PC-9 (cell line): ENCODE data around the gene SLC17A3. TPM values are rescaled to one million over a fixed set of nuclear protein-coding genes. Genes with fewer than 3 reads are reported as not detected.

Experiments
- BruUV-seq: library from RNA; stranded (reverse); fragments of 400-500 nt; replicated peaks from 2 replicates; lab custom pipeline; 2021; lab: Mats Ljungman, UMichigan
- CTCF ChIA-PET: fragments of 300-600 bp; sonication (Branson Sonifier 250); formaldehyde crosslinking; loops from one replicate; lab custom pipeline; 2022; ENCODE audit warnings: antibody characterized with exemption; lab: Charles Lee
- POLR2A ChIA-PET: fragments of 300-600 bp; sonication (Branson Sonifier 250); formaldehyde crosslinking; loops from one replicate; lab custom pipeline; 2022; ENCODE audit warnings: antibody characterized with exemption; ENCODE audit not compliant: unreplicated experiment; lab: Charles Lee
- DNase-seq, 2 experiments: peaks; one replicate each; pipeline versions ENCODE4 v3.0.0 to v3.0.0-alpha.2; 2015 to 2022; ENCODE audit warnings: mixed read lengths in 1 of 2
- H2AFZ ChIP-seq: fragments of 200-600 bp; sonication (generic); 2 replicates; pipeline ENCODE4 v1.8.1; 2017; ENCODE audit warnings: antibody characterized with exemption
- H3F3A ChIP-seq: fragments of 200-600 bp; sonication (generic); 2 replicates; pipeline ENCODE4 v1.8.1; 2017; ENCODE audit warnings: antibody characterized with exemption, mild to moderate bottlenecking, low read depth; ENCODE audit not compliant: insufficient read depth
- H3K27ac ChIP-seq: fragments of 200-600 bp; sonication (generic); 2 replicates; pipeline ENCODE4 v1.6.1; 2016; ENCODE audit warnings: mixed run types
- H3K27me3 ChIP-seq: fragments of 200-600 bp; sonication (generic); 2 replicates; pipeline ENCODE4 v1.6.1; 2016; ENCODE audit warnings: low read depth, mixed run types; ENCODE audit not compliant: insufficient read depth
- H3K36me3 ChIP-seq: fragments of 200-600 bp; sonication (generic); 2 replicates; pipeline ENCODE4 v1.6.1; 2016; ENCODE audit warnings: low read depth, mixed run types
- H3K4me1 ChIP-seq: fragments of 200-600 bp; sonication (generic); replicated peaks from 2 replicates; pipeline ENCODE4 v1.6.1; 2016; ENCODE audit warnings: mixed run types; ENCODE audit not compliant: insufficient read depth
- H3K4me2 ChIP-seq: fragments of 200-600 bp; sonication (generic); 2 replicates; pipeline ENCODE4 v1.6.1; 2017; ENCODE audit warnings: mixed run types
- H3K4me3 ChIP-seq: fragments of 200-600 bp; sonication (generic); 2 replicates; pipeline ENCODE4 v1.6.1; 2016; ENCODE audit warnings: mixed run types
- H3K79me2 ChIP-seq: fragments of 200-600 bp; sonication (generic); 2 replicates; pipeline ENCODE4 v1.6.1; 2017; ENCODE audit warnings: low read depth, mixed run types
- H3K9me2 ChIP-seq: fragments of 200-600 bp; sonication (generic); 2 replicates; pipeline ENCODE4 v1.8.1; 2017; ENCODE audit warnings: mild to moderate bottlenecking; ENCODE audit not compliant: insufficient read depth
- H3K9me3 ChIP-seq: fragments of 200-600 bp; sonication (generic); 2 replicates; pipeline ENCODE4 v1.8.1; 2016; ENCODE audit warnings: low read depth; ENCODE audit not compliant: insufficient read depth
- H4K20me1 ChIP-seq: fragments of 200-600 bp; sonication (generic); 2 replicates; pipeline ENCODE4 v1.8.1; 2017; ENCODE audit not compliant: insufficient read depth
- EZH2 ChIP-seq: fragments of 200-600 bp; sonication (generic); IDR thresholded peaks from 2 replicates; pipeline ENCODE4 v1.8.0; 2017; ENCODE audit warnings: antibody characterized with exemption, low read depth
- intact Hi-C: fragments of 100-400 bp; cut with micrococcal nuclease; formaldehyde crosslinking; loops from one replicate; pipeline ENCODE4 v1.10.0; 2022; ENCODE audit not compliant: unreplicated experiment
- total RNA-seq: library from RNA; stranded (reverse); gene quantifications from 2 replicates; pipeline ENCODE4 v1.2.3, GENCODE V29; 2021
- TF ChIP-seq, protein P1 (sequence below): fragments of 200-600 bp; sonication (generic); conservative IDR thresholded peaks from 2 replicates; pipeline ENCODE4 v1.6.1; 2017; ENCODE audit warnings: mixed run types, antibody characterized with exemption, mild to moderate bottlenecking, moderate library complexity

The SLC17A3 gene
- total RNA-seq, 1 experiment from 2014 or later, result not detected

DNA sequence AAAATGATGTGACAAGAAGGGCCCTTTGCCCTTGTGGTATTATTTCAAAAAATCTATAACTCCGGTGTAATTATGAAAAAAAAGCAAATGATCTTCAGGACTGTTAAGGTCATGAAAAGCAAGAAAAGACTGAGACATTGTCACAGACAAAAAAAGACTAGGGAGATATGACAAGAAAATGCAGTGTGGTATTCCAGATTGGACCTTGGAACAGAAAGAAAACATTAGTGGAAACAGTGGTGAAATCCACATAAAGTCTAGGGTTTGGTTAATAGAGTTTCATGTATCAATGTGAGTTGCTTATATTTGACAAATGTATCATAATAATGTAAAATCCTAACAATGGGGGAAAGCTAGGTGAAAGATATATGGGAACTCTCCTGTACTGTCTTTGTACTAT is 26.8 kb upstream of the SLC17A3 start:
- Histone ChIP-seq H3K4me2 (no peak overlapping the region), H3K36me3 (no peaks in the 10 kb centered on the region), H2AFZ (no peak overlapping the region), H3K9me2 (no peaks in the 10 kb centered on the region), H4K20me1 (no peaks in the 10 kb centered on the region), H3K4me1 (no peaks in the 10 kb centered on the region), H3K4me3 (no peak overlapping the region), H3F3A (no peaks in the 10 kb centered on the region), H3K27ac (no peak overlapping the region), H3K79me2 (no peaks in the 10 kb centered on the region), H3K27me3 (no peaks in the 10 kb centered on the region), H3K9me3 (no peaks in the 10 kb centered on the region)
- BruUV-seq, result no TSS peak
- TF ChIP-seq, protein P1, sequence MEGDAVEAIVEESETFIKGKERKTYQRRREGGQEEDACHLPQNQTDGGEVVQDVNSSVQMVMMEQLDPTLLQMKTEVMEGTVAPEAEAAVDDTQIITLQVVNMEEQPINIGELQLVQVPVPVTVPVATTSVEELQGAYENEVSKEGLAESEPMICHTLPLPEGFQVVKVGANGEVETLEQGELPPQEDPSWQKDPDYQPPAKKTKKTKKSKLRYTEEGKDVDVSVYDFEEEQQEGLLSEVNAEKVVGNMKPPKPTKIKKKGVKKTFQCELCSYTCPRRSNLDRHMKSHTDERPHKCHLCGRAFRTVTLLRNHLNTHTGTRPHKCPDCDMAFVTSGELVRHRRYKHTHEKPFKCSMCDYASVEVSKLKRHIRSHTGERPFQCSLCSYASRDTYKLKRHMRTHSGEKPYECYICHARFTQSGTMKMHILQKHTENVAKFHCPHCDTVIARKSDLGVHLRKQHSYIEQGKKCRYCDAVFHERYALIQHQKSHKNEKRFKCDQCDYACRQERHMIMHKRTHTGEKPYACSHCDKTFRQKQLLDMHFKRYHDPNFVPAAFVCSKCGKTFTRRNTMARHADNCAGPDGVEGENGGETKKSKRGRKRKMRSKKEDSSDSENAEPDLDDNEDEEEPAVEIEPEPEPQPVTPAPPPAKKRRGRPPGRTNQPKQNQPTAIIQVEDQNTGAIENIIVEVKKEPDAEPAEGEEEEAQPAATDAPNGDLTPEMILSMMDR, result no peak
- no peak for TF ChIP-seq EZH2
- DNase-seq, result no peak
- ChIA-PET POLR2A (interaction anchor here (0.7 kb wide), 1 partner anchor 96 kb away, joined by 4 read pairs; no protein-coding TSS in a partner anchor), CTCF (interaction anchor here (0.7 kb wide), 1 partner anchor 102 kb away, joined by 4 read pairs; no protein-coding TSS in a partner anchor)
- intact Hi-C loops, result no loop called here

DNA sequence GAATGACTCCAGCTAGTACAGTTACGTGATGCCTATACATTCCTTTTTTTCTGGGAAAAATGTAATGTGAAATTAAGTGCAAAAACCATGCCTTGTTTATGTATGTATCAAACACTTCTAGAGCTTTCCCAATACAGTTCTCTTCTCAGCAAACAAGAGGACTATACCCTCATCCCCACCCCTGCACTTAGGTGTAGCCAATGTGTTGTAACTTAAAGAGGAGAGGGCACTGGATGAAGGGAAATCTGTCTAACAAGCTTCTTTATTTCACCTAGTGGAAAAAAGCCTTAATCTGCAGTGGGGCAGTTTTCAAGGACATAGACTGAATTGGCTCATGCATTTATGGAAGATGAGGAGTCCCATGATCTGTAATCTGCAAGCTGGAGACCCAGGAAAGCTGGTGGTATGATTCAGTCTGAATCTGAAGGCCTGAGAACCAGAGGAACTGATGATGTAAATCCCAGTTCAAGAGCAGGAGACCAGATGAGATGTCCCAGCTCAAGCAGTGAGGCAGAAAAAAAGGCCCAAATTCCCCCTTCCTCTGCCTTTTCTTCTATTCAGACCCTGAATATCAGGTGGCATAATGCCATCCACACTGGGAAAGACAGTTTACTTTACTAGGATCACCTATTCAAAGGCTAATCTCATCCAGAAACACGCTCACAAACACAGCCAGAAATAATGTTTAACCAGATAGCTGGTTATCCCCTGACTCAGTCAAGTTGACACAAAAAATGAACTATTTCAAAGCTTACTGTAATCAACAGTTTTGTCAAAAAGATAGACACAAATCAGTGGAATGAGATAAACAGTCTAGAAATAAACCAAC is 25.8 kb upstream of the SLC17A3 start:
- Histone ChIP-seq H3K4me3 (no peak overlapping the region), H3K27ac (no peak overlapping the region), H3K9me3 (no peaks in the 10 kb centered on the region), H3K9me2 (no peaks in the 10 kb centered on the region), H3K4me1 (no peaks in the 10 kb centered on the region), H2AFZ (no peak overlapping the region), H4K20me1 (no peaks in the 10 kb centered on the region), H3F3A (no peaks in the 10 kb centered on the region), H3K36me3 (no peaks in the 10 kb centered on the region), H3K4me2 (no peak overlapping the region), H3K79me2 (no peaks in the 10 kb centered on the region), H3K27me3 (no peaks in the 10 kb centered on the region)
- ChIA-PET POLR2A (no interaction called here), CTCF (no interaction called here)
- no TSS peak for BruUV-seq
- no peak for TF ChIP-seq EZH2
- TF ChIP-seq, protein P1, result no peak
- DNase-seq, result no peak
- intact Hi-C loops, result no loop called here

DNA sequence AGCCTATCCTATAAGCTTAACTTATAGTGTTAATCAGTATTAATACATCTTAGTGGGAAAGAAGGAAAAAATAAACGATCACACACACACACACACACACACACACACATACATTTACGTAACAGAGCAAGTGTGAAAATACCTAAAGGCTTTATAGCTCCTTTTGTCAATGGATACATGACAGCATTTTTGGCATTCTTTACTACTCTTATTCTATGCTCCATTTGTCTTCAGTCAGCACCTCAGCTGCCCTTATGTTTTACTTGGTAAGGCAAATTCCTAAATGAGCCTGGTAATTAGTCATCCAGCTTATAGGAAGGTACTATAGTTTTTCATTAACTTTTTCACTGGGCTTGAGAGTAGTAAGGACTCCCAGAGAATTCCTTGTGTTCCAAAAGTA is 25.1 kb upstream of the SLC17A3 start:
- no peaks in the 10 kb centered on the region for H3F3A ChIP-seq
- ChIA-PET CTCF (no interaction called here), POLR2A (no interaction called here)
- no TSS peak for BruUV-seq
- no peaks in the 10 kb centered on the region for H3K36me3 ChIP-seq
- no peak overlapping the region for H3K4me2 ChIP-seq
- H3K9me2 ChIP-seq, result no peaks in the 10 kb centered on the region
- H2AFZ ChIP-seq, result no peak overlapping the region
- H3K4me1 ChIP-seq, result no peaks in the 10 kb centered on the region
- H3K27me3 ChIP-seq, result no peaks in the 10 kb centered on the region
- no peak for DNase-seq
- H3K79me2 ChIP-seq, result no peaks in the 10 kb centered on the region
- H3K9me3 ChIP-seq, result no peaks in the 10 kb centered on the region
- TF ChIP-seq, protein P1, result no peak
- H3K4me3 ChIP-seq, result no peak overlapping the region
- H3K27ac ChIP-seq, result no peak overlapping the region
- intact Hi-C loops, result no loop called here
- no peaks in the 10 kb centered on the region for H4K20me1 ChIP-seq
